GM12878 (cell line): ENCODE data around the gene AGRN. TPM values are rescaled to one million over a fixed set of nuclear protein-coding genes. Genes with fewer than 3 reads are reported as not detected.

Experiments
- ASH2L ChIP-seq: fragments of 300-600, 200-600 bp; sonication (generic); IDR thresholded peaks from 2 replicates; pipeline ENCODE4 v1.6.1; 2017; ENCODE audit warnings: low read depth, mild to moderate bottlenecking, borderline replicate concordance
- CUX1 ChIP-seq: IDR thresholded peaks from 2 replicates; pipeline ENCODE4 v1.6.1; 2012; ENCODE audit warnings: improper control_type of control experiment, low read depth, low read length; ENCODE audit not compliant: insufficient replicate concordance
- E2F4 ChIP-seq: IDR thresholded peaks from 2 replicates; pipeline ENCODE4 v1.6.1; 2012; ENCODE audit warnings: low read depth, low read length, improper control_type of control experiment
- EGR1 ChIP-seq, 2 experiments: IDR thresholded peaks; 1 replicate in 1 of 2; 2 replicates in 1 of 2; pipeline ENCODE4 v1.6.1; 2011 to 2012; ENCODE audit warnings: low read depth in 2 of 2, low read length in 2 of 2, borderline replicate concordance in 1 of 2, mild to moderate bottlenecking in 1 of 2, moderate library complexity in 1 of 2
- ELK1 ChIP-seq: IDR thresholded peaks from 2 replicates; pipeline ENCODE4 v1.6.1; 2012; ENCODE audit warnings: low read depth, low read length, improper control_type of control experiment
- EZH2 ChIP-seq: IDR thresholded peaks from 2 replicates; pipeline ENCODE4 v1.6.1; 2012; ENCODE audit warnings: low read depth, mild to moderate bottlenecking, control low read depth, inconsistent platforms, low read length, borderline replicate concordance; ENCODE audit not compliant: control insufficient read depth
- FOXK2 ChIP-seq: fragments of 450-650 bp; IDR thresholded peaks from 2 replicates; pipeline ENCODE4 v1.6.1; 2017; ENCODE audit warnings: mild to moderate bottlenecking, moderate library complexity
- NFYA ChIP-seq: IDR thresholded peaks from 2 replicates; pipeline ENCODE4 v1.6.1; 2011; ENCODE audit warnings: low read depth, mild to moderate bottlenecking, low read length, improper control_type of control experiment, borderline replicate concordance
- NR2F1 ChIP-seq: fragments of 450-650 bp; conservative IDR thresholded peaks from 2 replicates; pipeline ENCODE4 v1.6.1; 2017; ENCODE audit warnings: mild to moderate bottlenecking
- NRF1 ChIP-seq: conservative IDR thresholded peaks from 2 replicates; pipeline ENCODE4 v1.6.1; 2011; ENCODE audit warnings: mild to moderate bottlenecking, low read depth, low read length, improper control_type of control experiment
- RELB ChIP-seq: fragments of 450-650 bp; IDR thresholded peaks from 2 replicates; pipeline ENCODE4 v1.6.1; 2017; ENCODE audit warnings: low read depth, mild to moderate bottlenecking, moderate library complexity
- SUZ12 ChIP-seq: fragments of 200-600 bp; sonication (generic); IDR thresholded peaks from one replicate; pipeline ENCODE4 v1.6.1; 2018; ENCODE audit warnings: antibody characterized with exemption, mild to moderate bottlenecking; ENCODE audit not compliant: unreplicated experiment
- USF1 ChIP-seq: IDR thresholded peaks from 2 replicates; pipeline ENCODE4 v1.6.1; 2011; ENCODE audit warnings: borderline replicate concordance, low read depth, mild to moderate bottlenecking, moderate library complexity, mixed read lengths, low read length; ENCODE audit not compliant: insufficient read depth; ENCODE audit errors: extremely low read length
- ZBTB11 ChIP-seq: fragments of 450-650 bp; formaldehyde crosslinking; IDR thresholded peaks from 2 replicates; pipeline ENCODE4 v1.5.0; 2022; ENCODE audit warnings: mild to moderate bottlenecking, missing genetic modification characterization
- ZNF24 ChIP-seq: fragments of 450-650 bp; IDR thresholded peaks from 2 replicates; pipeline ENCODE4 v1.6.1; 2017; ENCODE audit warnings: antibody characterized with exemption, mild to moderate bottlenecking
- polyA plus RNA-seq, 11 experiments: library from polyadenylated mRNA; depleted of rRNA in 4 of 11; unstranded in 6 of 11; stranded (reverse) in 5 of 11; fragments of >200 nt; fragmentation: Nextera tagmentation in 4 of 11; fragmentation: Illumina TruSeq in 1 of 11; extraction: Ambion mirVana in 4 of 11; extraction: Trizol in 1 of 11; gene quantifications; 1 replicate in 1 of 11; 2 replicates in 10 of 11; pipeline versions ENCODE4 v1.2.1 to v1.2.3, GENCODE V29; 2011 to 2016; ENCODE audit warnings: inconsistent platforms in 2 of 11, missing spikeins in 2 of 11, low read depth in 1 of 11
- total RNA-seq, 4 experiments: library from RNA; depleted of rRNA in 3 of 4; stranded (reverse); fragments of >200 nt in 3 of 4; fragmentation: Illumina TruSeq in 1 of 4; extraction: Trizol in 1 of 4; gene quantifications; 2 replicates each; pipeline versions ENCODE4 v1.2.1 to v1.2.3, GENCODE V29; 2013 to 2021

Gene AGRN
- total and polyA plus RNA-seq, 10 of the 15 experiments (the other 5 are each of a cell fraction or from before 2014, with no cell fraction given), result 0.02 to 41.8 (median 4.1) TPM

GRCh38 chr1:1050577-1051052 is 30.7 kb downstream of the AGRN start (continued):
- no peak for TF ChIP-seq USF1
- no peak for TF ChIP-seq ZNF24
- no peak for TF ChIP-seq ZBTB11 (CRISPR knock-in tag)
- TF ChIP-seq FOXK2, result no peak
- TF ChIP-seq CUX1, result no peak
- TF ChIP-seq EZH2, result no peak
- TF ChIP-seq RELB, result 0 out of 2 replicates have a peak, but pooled peaks have one; percentile 26
- TF ChIP-seq E2F4, result no peak
- TF ChIP-seq NR2F1, result peak; percentile 56; the same call in 1 of the 2 replicates
- TF ChIP-seq SUZ12, result no peak
- no peak for TF ChIP-seq NRF1
- TF ChIP-seq EGR1 (IDR thresholded peaks at IDR 0.05; ENCODE audit: borderline replicate concordance in 1 of 2, low read depth in 2 of 2, low read length in 2 of 2), result peak in 1 of 2 experiments; percentile 65; a peak in 1 of 3 replicates
- no peak for TF ChIP-seq ELK1
- TF ChIP-seq NFYA, result no peak
- TF ChIP-seq ASH2L, result no peak
